OCI-LY1 (cell line): ENCODE measurements around the gene MAP7D1.

Experiments
- CTCF ChIP-seq: fragments of 200-600 bp; sonication (generic), shearing (Covaris generic); IDR thresholded peaks from 2 replicates; pipeline ENCODE4 v1.5.1; 2017; ENCODE audit warnings: mild to moderate bottlenecking, antibody characterized with exemption, low read length, moderate library complexity, mixed read lengths
- EZH2 ChIP-seq: fragments of 200-600 bp; sonication (generic), shearing (Covaris generic); IDR thresholded peaks from 2 replicates; pipeline ENCODE4 v1.8.0; 2017; ENCODE audit warnings: borderline replicate concordance, mixed run types, mild to moderate bottlenecking, antibody characterized with exemption, low read length, moderate library complexity, mixed read lengths

- TF ChIP-seq CTCF = no peak
- TF ChIP-seq EZH2 = no peak
Observed at GRCh38 chr1:36161641-36162531, 5.9 kb downstream of the MAP7D1 start.
